Retina (tissue), 1 donor: ENCODE data around the gene GSAP.

ENCODE experiments used
- DNase-seq: peaks from one replicate; pipeline ENCODE4 v3.0.0-alpha.2; 2016

The GSAP gene

DNA sequence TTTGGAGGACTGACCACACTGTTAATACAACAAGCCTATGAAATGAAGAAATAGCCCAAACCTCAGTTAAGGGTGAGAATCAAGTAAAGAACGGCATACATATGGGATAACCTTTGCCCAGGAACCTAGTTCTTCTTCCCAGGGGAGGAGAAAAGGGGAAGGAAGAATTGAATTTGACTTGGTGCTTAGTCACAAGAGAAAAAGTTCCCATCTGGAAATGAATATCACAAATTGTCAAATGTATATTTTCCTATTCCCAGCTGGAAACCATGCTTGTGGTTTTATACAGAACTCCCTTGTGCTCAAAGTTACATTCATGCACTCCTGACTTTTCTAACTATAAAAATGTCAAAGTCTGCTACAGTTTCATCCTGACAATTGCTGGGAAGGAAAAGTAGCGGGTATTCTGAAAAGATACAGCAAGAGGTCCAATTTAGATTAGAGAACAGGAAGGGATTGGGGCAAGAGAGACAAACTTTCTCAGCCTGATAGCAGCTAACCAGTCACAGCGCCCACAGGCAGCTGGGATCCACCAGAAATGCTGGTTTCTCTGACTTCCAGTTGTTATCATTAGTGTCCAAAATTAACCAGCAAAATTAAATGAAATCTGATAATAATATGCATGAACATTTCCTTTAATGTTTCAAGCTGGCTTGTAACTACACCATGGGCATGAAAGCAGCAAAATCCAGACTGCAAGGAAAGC is 18.6 kb upstream of the GSAP start:
- DNase-seq = no peak

DNA sequence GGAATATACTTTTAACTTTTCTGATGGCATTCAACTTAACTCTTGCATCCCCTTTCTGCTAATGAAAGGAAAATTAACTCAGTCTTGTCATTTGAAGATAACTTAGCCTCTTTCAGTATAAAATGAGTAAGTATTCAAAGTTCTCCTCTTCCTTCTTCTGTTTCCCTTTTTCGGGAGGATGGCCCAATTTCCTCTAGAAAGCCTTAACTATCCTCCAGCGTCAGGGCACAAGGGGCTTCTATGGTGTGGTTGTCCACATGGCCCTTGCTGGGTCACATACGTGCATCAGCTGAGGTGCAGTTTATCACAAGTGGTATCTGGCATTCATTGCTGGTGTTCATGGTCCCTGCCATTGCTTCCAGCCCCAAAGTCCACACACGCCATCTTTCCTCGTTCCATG is 17.8 kb upstream of the GSAP start:
- no peak for DNase-seq

DNA sequence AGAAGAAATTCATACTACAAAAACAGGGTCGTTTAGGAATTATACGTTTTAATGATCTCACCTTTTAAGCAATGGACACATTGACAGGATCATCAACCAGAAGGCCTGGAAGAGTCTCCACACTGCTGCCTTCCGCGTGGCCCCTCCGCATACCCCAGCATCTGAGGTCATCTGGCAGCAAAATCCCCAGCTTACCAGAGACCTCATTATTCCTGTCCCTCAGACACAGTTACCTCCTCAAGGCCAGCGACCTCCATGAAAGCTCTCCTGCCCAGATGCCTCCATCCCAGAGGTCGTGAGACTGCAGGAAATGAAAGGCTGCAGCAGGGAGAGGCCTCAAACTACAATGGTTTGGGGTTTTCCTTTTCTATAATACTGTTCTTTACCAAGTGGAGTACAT is 14.8 kb upstream of the GSAP start:
- peak; percentile 35 for DNase-seq

DNA sequence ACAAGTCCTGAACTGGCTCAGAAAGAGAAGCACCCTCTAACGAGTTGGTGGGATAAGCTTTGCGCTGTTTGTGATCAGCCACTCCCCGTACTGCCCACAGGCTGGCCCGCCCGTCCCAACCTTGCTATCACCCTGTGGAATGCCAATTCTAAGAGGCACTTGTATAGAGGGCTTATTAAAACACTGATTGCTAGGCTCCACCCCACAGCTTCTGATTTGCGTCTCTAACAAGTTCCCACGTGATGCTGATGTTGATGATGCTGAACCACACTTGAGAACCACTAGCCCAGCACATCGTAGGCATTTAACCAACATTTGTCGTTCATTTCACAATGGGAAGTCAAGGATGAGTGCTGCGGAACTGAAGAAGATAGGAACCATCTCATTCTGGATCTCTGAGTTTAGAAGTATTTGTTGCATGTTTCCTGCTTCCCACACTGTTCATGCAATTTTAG is 12.7 kb upstream of the GSAP start:
- no peak for DNase-seq

DNA sequence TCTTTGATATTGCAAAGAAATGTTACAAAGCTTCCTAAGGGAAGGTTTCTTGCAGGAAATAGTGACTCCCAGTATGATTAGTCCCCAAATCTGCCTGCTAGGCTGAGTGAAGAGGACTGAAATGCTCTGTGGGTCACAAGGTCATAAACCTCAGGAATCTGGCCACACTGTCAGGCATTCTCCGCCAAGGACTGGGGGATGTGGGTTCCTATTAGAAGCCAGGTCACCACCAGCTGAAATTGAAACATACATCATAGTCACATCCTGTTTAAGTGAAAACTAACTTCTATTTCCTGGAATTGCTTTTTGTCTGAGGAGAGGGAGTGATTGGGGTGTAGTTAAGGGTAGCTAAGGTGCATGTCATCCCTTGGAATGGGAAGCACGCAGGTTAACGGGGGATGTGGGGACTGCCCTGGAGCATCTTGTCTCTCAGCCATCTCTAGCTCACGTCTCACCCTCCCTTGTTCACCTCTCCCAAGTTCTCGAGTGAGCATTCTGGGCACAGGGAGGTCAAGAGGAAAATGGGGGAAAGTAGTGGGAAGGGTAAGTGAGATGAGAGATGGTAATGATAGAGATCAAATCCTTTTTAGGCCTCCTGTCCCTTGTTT is 12.0 kb upstream of the GSAP start:
- DNase-seq = no peak

DNA sequence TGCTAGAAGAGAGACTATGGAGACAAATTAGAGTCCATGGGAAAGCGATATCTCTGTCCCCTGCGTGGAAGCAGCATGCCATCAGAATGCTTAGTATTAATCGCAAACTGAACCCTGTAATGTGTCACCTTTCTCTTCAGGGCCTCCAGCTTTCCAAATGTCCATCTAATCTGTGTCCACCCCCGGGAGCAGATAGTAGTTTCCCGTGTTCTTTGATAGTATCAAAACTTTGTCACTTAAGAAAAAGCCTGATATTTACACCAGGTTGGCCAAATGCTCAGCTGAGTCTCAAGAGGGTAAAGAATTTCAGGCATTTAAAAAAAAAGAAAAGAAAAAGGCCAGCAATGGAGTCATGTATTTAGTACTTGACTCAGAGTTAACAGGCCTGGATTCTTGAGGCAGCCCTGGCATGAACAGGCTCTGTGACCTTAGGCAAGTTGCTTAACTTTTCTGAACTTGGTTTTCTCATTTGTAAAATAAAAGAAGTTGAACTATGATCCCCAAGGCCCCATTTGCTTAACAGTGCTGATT is 10.4 kb upstream of the GSAP start:
- peak; percentile 35 for DNase-seq

DNA sequence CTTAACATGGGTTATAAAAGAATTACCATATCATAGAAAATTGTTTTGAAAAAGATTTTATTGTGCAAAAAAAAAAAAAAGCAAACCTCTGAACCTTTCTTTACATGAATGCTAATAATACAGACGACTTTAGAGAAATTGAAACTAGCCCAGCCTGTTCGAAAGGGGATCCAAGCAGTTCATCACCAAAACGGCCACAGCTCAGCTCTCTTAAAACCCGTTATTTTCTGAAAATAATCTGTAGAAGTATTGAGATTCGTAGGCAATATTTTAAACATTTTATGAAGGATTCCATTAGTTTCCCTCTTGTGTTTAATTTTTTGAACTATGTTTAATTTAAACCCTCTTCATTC is 9.9 kb upstream of the GSAP start:
- peak; percentile 36 for DNase-seq

DNA sequence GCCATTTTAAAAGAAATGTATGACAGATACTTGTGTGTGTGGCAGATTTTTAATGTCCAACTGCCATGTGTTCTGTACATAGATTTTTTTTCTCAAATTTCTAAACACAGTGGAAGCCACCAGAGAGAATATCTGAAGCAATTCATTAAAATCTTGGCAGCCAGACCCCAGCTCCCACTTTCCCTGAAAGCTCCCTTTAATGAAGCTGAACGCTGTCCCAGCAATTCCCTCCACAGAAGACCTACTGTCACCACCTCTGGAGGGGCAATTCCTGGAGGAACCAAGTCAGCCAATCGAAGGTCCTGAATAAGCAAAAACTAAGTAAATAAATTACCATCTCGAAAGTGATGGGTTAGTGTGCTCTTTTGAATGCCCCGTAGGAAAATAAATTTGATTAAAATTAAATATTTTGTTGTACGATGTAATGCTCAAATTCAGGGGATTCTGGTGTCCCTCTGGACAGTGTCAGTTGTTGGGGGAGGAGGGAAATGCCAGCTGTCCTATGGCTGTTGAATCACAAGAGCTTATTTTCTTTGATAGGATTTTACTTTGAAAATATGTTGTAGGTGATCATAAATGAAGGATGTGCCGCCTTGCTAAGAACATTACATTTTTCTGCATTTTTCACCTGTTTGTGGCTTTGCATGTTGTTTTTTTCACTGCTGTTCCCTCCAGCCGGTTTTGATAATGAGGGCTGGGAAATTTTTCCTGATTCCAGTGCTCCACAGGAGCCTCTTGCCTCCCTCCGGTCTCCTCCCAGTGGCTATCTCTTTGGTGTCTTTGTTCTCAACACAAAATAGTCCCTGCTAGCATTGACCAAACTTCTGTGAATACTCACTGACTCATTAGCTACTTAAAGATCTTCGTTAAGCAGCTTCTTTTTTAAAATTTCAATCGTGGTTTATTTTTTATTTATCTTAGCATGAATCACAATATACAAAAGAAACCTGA is 9.2 kb upstream of the GSAP start:
- peak; percentile 64 for DNase-seq

DNA sequence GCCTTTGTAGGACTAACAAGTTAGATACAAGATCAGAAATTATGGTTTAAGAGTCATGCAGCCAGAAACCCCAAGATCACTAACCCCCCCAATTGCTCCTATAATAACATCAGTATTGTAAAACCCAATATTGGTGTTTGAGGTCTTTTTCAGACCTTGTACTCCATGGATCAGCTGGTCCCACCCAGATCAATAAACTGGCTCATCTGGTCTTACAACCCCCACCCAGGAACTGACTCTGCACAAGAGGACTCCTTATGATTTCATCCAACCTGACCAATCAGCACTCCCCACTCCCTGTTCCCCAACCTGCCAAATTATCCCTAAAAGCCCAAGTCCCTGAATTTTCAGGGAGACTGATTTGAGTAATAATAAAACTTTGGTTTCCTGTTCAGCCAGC is 6.4 kb upstream of the GSAP start:
- no peak for DNase-seq

DNA sequence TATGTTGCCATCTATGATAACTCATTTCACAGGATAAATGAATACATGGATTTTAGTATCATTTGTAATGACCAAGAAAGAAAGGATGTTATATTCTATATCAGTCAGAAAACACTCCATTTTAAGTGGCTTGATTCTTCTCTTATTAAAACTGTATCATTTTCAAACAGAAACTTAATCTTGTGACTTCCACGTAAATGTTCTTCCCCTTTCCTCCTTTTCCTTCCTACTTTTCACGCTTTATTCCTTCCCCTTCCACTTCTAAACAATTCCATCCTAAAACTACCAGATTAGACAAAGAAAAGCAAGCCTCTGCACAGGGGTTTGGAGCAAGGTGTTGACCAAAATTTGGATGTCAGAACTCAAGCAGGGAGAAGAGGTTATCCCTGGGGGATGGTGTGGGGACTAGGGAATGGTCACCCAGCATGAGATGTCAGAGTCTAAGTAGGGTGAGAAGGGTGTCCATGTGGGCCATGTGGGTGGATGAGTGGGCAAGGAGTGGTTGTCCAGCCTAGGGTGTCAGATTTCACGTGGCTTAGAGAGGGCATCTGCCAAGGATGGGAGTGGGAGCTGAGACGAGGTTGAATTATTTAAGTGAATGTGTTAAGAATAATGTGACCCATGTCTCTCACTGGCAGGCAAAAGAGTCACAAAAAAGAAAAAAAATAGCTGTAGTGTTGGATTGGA is 5.0 kb upstream of the GSAP start:
- DNase-seq = no peak

DNA sequence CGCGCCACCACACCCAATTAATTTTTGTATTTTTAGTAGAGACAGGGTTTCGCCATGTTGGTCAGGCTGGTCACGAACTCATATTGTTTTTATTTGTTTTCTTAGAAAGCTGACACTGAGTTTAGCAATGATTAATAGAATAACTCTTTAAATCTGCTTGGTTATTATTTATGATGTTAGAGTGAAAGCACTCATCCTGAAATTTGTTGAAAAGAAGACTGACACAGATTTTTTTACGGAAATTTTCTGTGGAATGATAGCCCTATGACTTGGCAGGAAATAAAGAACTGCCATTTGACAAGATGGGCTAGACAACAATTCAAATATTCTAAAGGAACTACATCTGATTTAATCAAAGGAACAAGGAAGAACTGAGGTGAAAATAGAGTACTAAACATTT is 4.3 kb upstream of the GSAP start:
- DNase-seq = no peak

DNA sequence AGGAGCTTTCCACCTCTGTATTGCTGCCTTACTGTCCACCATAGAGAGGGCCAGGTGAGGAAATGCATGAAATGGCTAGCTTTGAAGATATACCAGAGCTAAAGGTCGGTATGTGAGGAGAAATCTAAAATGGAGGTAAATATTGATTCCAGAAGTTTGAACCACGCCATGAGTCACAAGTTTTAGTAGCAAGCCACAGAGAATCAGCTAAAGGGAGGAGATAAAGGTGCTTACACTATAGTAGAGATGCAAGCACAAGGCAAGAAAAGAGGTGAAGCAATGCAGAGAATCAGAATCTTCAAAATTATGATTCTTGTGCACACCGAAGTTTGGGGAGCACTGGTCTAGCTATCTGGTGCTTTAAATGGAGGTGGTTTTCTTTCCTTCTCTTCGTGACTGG is 3.0 kb upstream of the GSAP start:
- no peak for DNase-seq

DNA sequence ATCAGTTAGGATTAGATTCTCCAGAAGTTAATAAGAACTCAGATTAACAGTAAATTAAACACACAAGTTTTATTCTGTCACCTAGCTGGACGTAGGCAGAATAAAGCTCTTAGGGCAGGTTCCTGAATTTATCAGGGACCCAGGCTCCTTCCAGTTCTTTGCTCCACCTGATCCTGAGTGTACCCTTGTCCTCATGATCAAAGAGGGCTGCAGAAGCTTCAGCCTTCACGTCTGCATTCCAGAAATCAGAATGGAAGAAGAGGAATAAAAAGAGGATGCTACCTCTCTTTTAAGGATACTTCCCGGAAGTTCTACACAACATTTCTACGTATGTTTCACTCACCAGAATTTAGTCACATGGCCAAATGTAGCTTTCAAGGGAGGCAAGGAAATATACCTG is 1.7 kb upstream of the GSAP start:
- no peak for DNase-seq

DNA sequence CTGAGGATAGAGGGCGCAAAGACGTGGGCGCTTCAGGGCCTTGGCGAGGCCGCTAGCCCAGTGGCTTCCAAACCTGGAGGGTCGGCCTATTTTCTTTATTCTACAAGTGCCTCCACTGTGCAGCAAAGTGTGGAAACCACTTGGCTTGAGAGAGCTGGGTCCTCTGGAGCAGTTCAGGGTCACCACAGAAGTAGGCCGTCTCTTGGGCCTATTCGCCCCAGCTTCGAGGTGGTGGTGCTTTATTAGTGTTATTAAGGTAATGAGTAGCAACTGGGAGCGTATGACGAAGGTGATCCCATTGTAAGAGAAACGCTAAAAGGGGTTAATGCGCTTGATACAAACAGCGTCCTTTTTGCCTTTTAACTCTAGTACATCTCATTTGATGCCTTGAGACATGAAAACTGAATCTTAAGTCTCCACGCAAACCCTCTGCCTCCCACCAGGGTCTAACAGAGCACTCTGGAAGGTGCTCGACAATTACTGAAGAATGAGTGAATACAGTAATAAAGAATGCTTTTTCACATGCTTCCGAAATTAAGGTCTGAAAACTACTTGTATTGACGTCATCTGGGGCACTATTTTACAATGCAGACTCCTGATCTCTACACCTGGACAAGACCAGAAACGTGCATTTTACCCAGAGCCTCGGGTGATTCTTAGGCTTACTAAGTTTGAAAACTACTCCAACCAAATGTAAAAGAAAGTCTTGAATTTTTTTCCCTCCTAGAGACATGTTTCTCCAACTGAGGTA is 647 bp upstream of the GSAP start:
- peak; percentile 56 for DNase-seq

DNA sequence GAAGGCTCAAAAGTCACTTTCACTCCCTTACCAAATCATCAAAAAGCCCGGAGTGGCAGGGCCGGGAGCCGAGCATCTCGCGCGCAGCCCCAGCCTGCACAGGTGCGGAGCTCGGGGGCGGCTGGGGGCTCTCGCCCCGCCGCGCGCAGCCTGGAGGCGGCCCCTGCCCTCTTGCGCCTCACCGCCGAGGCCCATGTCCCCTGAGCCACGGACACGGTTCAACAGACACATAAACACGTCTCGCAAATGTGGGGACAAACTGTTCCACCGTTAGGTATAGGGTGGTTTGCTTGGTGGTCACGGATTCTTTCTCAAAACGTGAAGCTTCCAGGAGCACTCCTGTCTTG is 700 bp downstream of the GSAP start:
- no peak for DNase-seq

DNA sequence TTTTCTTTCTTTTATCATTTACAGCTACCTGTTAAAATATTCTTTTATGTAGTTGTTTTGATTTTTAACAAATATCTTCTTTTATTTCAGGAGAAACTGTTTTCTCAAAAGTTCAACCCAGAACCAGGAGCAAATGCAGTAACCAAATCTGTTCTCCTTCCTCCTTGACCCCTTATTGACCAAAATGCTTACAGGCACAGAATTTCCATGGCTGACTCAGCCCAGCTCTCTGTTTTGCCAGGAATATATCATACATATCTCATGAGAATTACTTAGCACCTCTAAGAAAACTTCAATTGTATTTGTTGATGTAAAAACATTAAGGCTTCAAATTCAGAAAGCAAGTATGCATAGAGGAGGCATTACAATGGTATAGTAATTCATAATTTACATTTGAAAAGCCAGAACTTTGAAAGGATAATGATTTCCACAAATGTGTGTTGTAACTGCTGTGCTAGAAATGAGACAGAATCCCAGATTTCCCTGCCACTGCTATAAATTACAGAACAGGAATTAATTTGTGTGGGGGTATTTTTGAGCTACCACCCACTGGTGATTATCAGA is 2.2 kb downstream of the GSAP start:
- no peak for DNase-seq

DNA sequence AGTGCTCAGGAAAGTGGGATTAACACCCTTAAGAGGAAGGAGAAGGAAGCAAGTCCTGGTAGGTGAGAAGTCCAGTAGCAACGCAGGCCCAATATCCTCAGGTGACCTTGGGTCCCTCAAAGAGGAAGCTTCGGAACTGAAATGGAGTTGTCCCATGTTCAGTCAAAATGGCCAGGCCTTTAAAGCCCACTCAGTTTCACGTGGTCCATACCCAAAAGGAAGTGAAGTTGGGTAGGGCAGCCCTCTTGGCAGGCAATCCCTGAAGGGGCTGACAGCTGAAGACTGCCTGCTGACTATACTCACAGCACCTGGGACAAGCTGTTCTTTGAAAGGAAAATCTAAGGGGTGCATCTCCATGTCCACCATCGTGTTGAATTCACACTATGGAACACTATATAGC is 3.0 kb downstream of the GSAP start:
- no peak for DNase-seq

DNA sequence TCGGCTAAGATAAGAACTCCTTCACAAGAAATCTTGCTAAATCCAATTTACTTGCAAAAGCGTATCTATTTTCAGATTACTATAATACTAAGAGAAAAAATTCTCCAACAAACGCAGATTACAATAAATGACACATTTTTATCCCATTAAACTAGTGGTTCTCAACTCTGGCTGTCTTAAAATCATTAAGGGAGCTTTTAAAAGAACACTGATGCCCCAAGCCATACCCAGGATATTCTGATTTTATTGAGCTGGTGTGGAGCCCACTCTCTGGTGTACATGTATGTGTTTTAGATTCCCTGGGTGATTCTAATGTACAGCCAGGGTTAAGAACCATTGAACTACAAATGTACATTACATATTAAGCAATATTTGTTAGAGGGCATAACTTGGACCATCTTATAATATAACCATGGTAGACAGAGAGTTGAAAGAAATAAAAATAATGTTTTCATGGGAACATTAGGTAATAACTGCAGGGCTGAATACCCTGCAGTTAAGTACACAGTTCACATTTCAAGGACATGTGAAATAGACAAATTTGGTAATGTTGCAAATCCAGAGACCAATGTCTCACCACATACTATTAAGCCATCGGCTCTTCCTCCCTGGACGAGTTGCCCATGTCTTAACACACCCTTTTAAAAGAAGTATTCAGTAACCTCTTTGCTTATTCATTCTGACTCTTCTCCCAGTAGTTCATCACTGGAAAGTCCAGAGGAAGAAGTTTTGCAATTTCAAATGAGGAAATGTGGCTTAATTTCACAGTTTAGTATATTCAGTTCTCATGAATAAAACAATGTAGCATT is 6.2 kb downstream of the GSAP start:
- no peak for DNase-seq

DNA sequence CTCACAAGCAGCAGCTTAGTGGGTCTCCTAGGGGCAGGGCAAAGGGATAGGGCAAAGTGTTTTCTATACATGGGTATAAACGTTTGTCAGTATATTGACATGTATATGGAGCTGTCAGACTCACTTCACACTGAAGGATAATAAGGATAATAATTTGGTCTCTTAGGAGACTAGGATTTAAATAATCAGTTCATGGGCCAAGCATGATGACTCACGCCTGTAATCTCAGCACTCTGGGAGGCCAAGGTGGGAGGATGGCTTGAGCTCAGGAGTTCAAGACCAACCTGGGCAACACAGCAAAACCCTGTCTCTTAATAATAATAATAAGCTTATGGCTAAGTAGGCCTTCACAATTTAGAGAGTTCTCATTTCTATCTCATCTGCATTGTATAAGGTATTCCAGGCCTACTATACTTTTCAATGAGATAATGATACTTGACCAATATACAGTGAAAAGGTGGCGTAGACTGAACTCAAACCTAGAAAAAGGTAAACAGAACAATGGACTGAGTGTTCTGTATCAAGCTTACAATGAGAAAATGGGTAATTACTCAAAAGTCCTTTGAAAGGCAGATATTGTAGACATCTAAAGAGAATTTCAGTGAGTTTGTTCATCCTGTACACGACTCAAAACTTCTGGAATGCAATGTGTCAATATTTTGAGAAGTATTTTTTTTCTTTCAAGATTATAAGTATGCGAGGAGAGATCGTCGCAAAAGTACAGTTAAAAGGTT is 7.0 kb downstream of the GSAP start:
- no peak for DNase-seq

DNA sequence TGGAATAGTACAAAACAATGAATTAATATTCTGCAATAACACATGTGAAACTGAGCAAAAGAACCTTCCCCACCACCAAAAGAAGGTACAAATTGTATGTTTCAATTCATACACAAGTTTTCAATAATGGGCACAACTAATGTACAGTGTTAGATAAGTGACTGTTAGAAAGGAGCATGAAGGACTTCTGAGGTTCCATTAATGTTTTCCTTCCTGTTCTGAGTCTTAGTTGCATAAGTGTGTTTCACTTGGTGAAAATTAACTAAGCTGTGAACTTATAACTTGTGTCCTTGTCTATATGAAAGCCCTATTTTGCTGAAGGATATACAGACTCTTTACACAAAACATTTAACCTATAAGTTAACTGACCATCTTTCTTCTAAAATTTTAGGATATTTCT is 8.2 kb downstream of the GSAP start:
- no peak for DNase-seq
